ENCODE measurements around the gene THRB.

Gene THRB

DNA sequence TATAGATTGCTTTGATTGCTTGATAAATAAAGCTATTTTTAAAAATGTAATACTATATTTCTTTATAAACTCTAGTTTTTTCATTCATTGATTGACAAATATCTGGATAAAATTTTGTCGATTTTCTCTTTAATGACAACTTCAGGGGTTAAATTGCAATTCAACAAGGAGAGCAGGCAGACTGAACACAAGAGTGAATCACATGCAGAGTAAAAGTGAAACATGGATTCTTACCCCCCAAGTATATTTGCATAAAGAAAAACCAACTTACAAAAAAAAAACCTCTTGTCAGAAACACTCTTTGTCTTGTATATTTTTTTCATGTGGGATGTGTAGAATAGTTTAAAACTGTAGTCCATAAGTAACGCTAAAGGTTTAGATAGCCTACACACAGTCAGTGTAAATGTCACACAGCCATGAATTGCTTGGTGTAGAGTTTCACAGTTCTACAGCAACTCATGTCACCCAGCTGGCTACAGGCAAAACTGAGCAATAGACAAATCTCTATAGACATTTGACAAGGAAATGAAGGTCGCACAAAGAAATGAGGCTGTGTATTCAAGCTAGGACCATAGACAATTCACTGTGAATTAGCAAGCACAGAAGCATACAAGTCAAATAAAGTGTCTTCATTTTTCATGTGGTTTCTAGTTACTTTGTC lies 141.6 kb downstream of the THRB start:
- DNase-seq (ENCODE audit: extremely low read depth, low read depth): no peak
- TF ChIP-seq, protein P1, sequence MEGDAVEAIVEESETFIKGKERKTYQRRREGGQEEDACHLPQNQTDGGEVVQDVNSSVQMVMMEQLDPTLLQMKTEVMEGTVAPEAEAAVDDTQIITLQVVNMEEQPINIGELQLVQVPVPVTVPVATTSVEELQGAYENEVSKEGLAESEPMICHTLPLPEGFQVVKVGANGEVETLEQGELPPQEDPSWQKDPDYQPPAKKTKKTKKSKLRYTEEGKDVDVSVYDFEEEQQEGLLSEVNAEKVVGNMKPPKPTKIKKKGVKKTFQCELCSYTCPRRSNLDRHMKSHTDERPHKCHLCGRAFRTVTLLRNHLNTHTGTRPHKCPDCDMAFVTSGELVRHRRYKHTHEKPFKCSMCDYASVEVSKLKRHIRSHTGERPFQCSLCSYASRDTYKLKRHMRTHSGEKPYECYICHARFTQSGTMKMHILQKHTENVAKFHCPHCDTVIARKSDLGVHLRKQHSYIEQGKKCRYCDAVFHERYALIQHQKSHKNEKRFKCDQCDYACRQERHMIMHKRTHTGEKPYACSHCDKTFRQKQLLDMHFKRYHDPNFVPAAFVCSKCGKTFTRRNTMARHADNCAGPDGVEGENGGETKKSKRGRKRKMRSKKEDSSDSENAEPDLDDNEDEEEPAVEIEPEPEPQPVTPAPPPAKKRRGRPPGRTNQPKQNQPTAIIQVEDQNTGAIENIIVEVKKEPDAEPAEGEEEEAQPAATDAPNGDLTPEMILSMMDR (IDR thresholded peaks at IDR 0.05; ENCODE audit: low read depth, low read length): no peak

DNA sequence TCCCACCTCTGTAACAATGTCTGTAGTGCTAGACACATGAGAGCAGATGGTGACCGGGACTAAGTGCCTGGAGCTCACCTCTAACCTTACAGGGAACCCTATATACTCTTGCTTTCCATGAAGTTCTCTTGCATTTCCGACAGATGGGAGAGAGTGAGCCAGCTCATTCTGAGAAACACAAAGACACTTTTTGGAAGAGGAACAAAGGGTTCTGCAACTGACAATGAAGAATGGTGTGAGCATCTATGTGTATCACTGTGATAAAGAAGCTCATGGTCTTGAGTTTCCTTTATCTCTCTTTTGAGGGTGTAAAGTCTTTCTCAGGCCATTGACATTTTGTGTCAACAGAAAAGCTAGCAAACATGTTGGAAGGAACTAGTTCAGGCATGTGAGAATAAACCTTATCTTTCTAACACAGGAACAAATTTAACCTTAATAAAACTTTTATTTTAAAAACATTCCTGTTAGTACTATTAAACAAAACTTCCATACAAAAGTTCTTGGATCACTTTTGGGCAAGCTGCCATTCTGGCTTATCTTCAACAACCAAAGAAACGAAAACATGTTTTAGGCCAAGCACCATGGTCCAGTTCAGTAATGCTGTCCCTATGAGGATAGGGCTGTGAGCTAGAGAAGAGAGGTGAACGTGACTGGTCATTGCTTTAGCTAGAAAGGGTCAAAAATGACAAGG lies 142.7 kb downstream of the THRB start:
- DNase-seq (ENCODE audit: extremely low read depth, low read depth): no peak
- TF ChIP-seq, protein P1 (IDR thresholded peaks at IDR 0.05; ENCODE audit: low read depth, low read length): no peak

DNA sequence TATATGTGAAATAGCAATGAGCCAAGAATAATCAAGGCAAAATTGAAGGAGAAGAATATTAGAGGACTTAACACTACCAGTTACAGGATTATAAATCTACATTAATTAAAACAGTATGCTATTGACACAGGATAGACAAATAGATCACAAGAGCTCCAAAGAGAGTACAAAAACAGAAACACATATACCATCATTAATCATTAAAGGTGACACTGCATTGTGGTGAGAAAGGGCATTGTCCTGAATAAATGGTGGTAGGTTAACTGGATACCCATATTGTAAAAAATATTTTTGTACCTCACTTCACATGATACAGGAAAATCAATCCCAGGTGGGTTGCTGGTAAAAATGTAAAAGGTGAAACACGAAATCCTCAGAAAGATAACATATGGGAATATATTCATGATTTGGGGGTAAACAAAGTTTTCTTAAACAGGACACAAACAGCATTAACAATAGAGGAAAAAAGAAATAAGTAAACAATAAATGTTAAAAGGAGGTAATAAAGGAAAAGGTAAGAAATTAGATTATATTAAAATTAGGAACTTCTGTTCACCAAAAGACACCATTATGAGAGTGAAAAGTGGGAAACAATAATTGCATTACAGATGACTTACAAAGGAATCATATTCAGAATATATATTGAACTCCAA lies 145.2 kb downstream of the THRB start:
- no peak for DNase-seq (ENCODE audit: extremely low read depth, low read depth)
- TF ChIP-seq, protein P1 (IDR thresholded peaks at IDR 0.05; ENCODE audit: low read depth, low read length): no peak

DNA sequence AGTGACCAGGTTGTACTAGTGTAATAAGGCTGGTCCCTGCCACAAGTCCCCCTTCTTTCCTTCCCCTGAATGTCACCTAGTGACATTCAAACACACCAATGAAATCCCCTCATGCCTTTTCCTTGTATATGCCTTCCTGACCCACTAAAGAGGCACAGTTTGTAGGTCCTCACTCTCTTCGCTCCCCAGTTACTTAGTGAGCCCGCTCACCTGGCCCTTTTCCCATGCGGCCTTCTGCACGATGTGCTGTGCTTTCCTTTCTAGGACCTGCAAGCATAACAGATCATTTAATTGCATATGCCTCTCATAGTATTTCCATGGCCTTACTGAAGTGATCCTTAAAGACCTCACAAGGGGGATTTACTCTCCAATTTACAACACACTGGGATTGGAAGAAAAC lies 146.3 kb downstream of the THRB start:
- DNase-seq (ENCODE audit: extremely low read depth, low read depth): no peak
- TF ChIP-seq, protein P1 (IDR thresholded peaks at IDR 0.05; ENCODE audit: low read depth, low read length): no peak

DNA sequence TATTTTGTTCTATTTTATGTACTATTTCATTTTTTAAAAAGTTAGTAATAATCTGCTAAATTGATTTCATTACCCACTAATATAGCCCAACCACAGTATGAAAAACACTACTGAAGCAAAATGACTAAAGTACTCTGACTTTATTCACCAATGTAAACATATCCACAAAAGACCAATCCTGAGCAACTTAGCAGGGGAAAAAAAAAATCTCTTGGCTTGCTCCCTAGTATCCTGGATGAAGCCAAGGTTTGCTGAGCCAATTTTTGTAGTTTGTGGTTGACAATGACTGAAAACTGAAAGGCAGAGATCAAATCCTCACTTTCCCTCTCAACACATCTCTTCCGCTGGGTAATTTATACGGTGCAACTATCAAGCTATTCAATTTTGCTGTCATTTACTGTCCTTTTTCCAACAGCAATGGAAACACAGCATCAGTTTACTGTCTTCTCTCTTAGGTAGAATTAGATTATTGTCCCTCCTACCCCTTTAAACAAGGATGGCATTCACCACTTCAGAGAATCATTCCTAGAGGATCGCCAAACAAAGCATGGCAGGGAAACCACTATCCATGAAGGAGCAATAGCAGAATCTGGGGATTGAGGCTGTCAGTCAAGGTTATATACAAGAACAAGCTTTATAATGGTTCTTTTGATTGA lies 149.7 kb downstream of the THRB start:
- TF ChIP-seq, protein P1 (IDR thresholded peaks at IDR 0.05; ENCODE audit: low read depth, low read length): no peak
- no peak for DNase-seq (ENCODE audit: extremely low read depth, low read depth)

DNA sequence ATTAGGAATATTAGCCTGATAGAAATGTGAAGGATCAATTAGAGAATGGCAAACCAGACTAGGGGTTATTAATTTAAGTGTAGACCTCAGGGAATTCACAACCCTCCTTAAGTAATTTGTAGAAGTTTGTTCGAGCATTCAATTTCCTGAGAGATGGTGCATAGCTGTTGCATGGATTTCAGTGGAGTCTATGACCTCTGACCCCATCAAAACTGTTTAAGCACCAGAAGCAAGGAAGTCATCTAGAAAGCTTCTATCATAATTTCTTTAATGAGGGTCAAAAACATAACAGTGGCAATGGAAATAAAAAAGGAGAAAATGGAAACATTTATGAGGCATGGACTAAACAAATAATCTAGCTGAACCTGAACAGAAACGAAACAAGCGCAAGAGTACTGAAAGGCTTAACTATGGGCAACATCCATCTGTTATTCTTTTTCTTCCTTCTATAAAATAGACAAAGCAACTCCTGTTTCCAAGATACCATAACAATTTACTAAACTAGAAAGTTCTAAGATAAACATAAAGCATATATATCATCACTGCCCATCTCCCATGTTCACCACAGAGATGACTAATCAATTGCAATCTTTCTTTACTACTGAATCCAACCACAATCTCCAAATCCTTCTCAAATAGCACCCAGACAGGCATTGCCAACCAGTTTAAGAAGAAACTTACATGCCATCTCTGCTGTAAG lies 151.4 kb downstream of the THRB start:
- no peak for DNase-seq (ENCODE audit: extremely low read depth, low read depth)
- TF ChIP-seq, protein P1 (IDR thresholded peaks at IDR 0.05; ENCODE audit: low read depth, low read length): no peak
